HUES6 (cell line): ENCODE measurements around the gene MINAR2.

Experiments
- H3K27ac ChIP-seq: 2 replicates; pipeline ENCODE4 v1.7.0; 2013; ENCODE audit warnings: low read depth, mild to moderate bottlenecking, low read length, inconsistent platforms
- H3K27me3 ChIP-seq: 2 replicates; pipeline ENCODE4 v1.6.1; 2013; ENCODE audit warnings: low read length; ENCODE audit not compliant: control insufficient read depth, insufficient read depth
- H3K36me3 ChIP-seq: 2 replicates; pipeline ENCODE4 v1.6.1; 2013; ENCODE audit warnings: low read length; ENCODE audit not compliant: control insufficient read depth, insufficient read depth
- H3K4me1 ChIP-seq: 2 replicates; pipeline ENCODE4 v1.6.1; 2013; ENCODE audit warnings: low read length; ENCODE audit not compliant: control insufficient read depth, insufficient read depth
- H3K4me3 ChIP-seq: 2 replicates; pipeline ENCODE4 v1.5.1; 2013; ENCODE audit warnings: low read depth, low read length
- H3K9ac ChIP-seq: one replicate; pipeline ENCODE4 v1.6.1; 2013; ENCODE audit warnings: mild to moderate bottlenecking, low read length
- H3K9me3 ChIP-seq: 2 replicates; pipeline ENCODE4 v1.6.1; 2013; ENCODE audit warnings: low read depth, low read length; ENCODE audit not compliant: control insufficient read depth, insufficient read depth

MINAR2 gene

GRCh38 chr5:129773376-129773775 is 25.5 kb downstream of the MINAR2 start:
- Histone ChIP-seq H3K27ac (no peak overlapping the region), H3K9ac (no peak overlapping the region)

GRCh38 chr5:129781594-129781993 is 33.7 kb downstream of the MINAR2 start:
- Histone ChIP-seq H3K4me3 (no peak overlapping the region), H3K9me3 (no peaks in the 10 kb centered on the region), H3K27me3 (no peaks in the 10 kb centered on the region), H3K27ac (no peak overlapping the region), H3K9ac (no peak overlapping the region), H3K4me1 (no peaks in the 10 kb centered on the region), H3K36me3 (no peaks in the 10 kb centered on the region)

More at GRCh38 chr5:129773376-129773775, 25.5 kb downstream of the MINAR2 start:
- H3K36me3 ChIP-seq: no peaks in the 10 kb centered on the region
- H3K4me3 ChIP-seq: no peak overlapping the region
- no peaks in the 10 kb centered on the region for H3K9me3 ChIP-seq
- peaks cover 7% of the 10 kb centered on the region; the same call in 1 of the 2 replicates for H3K4me1 ChIP-seq
- H3K27me3 ChIP-seq: no peaks in the 10 kb centered on the region

DNA sequence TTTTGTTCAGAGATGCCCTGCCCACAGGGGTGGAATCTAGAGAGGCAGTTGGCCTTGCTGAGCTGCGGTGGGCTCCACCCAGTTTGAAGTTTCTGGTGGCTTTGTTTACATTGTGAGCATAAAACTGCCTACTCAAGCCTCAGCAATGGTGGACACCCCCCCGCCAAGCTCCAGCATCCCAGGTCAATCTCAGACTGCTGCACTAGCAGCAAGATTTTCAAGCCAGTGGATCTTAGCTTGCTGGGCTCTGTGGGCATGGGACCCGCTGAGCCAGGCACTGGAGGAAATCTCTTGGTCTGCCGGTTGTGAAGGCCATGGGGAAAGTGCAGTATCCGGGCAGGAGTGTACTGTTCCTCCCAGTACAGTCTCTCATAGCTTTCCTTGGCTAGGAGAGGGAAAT is 55.5 kb downstream of the MINAR2 start:
- Histone ChIP-seq H3K9me3 (0 out of 2 replicates have a peak, but pooled peaks cover 3% of the 10 kb centered on the region), H3K36me3 (no peaks in the 10 kb centered on the region), H3K27ac (no peak overlapping the region), H3K4me1 (peaks cover 7% of the 10 kb centered on the region), H3K27me3 (no peaks in the 10 kb centered on the region), H3K4me3 (no peak overlapping the region), H3K9ac (no peak overlapping the region)

DNA sequence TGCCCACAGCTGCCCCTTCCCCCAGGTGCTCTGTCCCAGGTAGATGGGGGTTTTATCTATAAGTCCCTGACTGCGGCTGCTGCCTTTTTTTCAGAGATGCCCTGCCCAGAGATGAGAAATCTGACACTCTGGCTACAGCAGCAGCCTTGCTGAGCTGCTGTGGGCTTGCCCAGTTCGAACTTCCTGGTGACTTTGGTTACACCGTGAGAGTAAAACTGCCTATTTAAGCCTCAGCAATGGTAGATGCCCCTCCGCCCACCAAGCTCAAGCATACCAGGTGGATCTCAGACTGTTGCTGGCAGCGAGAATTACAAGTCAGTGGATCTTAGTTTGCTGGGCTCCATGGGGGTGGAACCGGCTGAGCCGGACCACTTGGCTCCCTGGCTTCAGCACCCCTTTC is 56.8 kb downstream of the MINAR2 start:
- Histone ChIP-seq H3K27ac (no peak overlapping the region), H3K4me3 (no peak overlapping the region), H3K9me3 (no peaks in the 10 kb centered on the region), H3K4me1 (peaks cover 7% of the 10 kb centered on the region), H3K36me3 (no peaks in the 10 kb centered on the region), H3K27me3 (no peaks in the 10 kb centered on the region), H3K9ac (no peak overlapping the region)

DNA sequence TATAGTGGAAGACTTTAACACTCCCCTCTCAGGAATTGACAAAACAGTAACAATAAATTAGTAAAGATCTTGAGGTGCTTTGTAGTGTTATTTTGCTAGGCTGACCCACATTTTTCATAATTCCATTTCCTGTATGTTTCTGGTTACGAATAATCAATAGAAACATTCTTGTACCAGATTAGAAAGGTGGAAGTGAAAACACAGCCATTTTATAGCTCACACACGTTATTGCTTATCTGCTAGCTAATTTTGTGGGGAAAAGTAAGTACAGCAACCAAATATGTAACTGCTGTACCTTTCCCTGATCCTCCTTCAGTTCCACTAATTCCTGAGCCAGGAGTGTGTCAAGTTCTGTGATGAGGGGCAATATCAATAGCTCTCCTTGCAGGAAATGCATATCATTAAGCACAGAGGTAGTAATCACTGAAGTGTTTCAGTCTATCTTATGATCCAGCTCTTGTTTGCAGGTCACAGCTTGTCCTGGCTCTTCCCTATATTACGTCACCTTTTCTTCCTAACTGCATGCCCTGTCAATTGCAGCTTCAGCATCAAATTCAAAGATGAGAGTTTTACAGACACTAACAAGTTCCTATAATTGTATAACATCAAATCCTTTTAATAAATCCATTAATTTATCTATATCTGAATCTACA is 59.4 kb downstream of the MINAR2 start:
- Histone ChIP-seq H3K27ac (no peak overlapping the region), H3K27me3 (no peaks in the 10 kb centered on the region), H3K9me3 (no peaks in the 10 kb centered on the region), H3K4me1 (peaks cover 16% of the 10 kb centered on the region), H3K9ac (no peak overlapping the region), H3K4me3 (no peak overlapping the region), H3K36me3 (no peaks in the 10 kb centered on the region)
